Measurements from ENCODE around the gene MINDY3. TPM values are rescaled to one million over a fixed set of nuclear protein-coding genes. Genes with fewer than 3 reads are reported as not detected.

Gene MINDY3
- total RNA-seq, 4 donors from 2014 or later: 19.6 to 38.6 (median 24.2) TPM

GRCh38 chr10:15865304-15865703 lies 5.0 kb upstream of the MINDY3 start:
- no peak for TF ChIP-seq CTCF (IDR thresholded peaks at IDR 0.05)

GRCh38 chr10:15864419-15864818 lies 4.1 kb upstream of the MINDY3 start:
- no peak for TF ChIP-seq CTCF (IDR thresholded peaks at IDR 0.05)
- ATAC-seq (ENCODE audit: low FRiP score) (no peak), DNase-seq (ENCODE audit: low spot score) (no peak)

More at GRCh38 chr10:15865304-15865703, 5.0 kb upstream of the MINDY3 start:
- no peak for ATAC-seq (ENCODE audit: low FRiP score)
- no peak for DNase-seq (ENCODE audit: low spot score)

- no peak for TF ChIP-seq CTCF (IDR thresholded peaks at IDR 0.05)
- ATAC-seq (ENCODE audit: low FRiP score) (no peak), DNase-seq (ENCODE audit: low spot score) (no peak)
Observed at GRCh38 chr10:15863733-15864132, 3.4 kb upstream of the MINDY3 start.

GRCh38 chr10:15863323-15863722 lies 3.0 kb upstream of the MINDY3 start:
- TF ChIP-seq CTCF (IDR thresholded peaks at IDR 0.05): no peak
- ATAC-seq (ENCODE audit: low FRiP score) (no peak), DNase-seq (ENCODE audit: low spot score) (no peak)

GRCh38 chr10:15860692-15861201 lies 440 bp upstream of the MINDY3 start:
- no peak for TF ChIP-seq CTCF (IDR thresholded peaks at IDR 0.05)
- ATAC-seq (ENCODE audit: low FRiP score) (no peak), DNase-seq (ENCODE audit: low spot score) (no peak)

GRCh38 chr10:15859509-15859905 lies 800 bp downstream of the MINDY3 start:
- DNase-seq (ENCODE audit: low spot score) (no peak), ATAC-seq (ENCODE audit: low FRiP score) (no peak)
- TF ChIP-seq CTCF (IDR thresholded peaks at IDR 0.05): no peak

GRCh38 chr10:15858861-15859281 lies 1.4 kb downstream of the MINDY3 start:
- DNase-seq (ENCODE audit: low spot score) (no peak), ATAC-seq (ENCODE audit: low FRiP score) (no peak)
- no peak for TF ChIP-seq CTCF (IDR thresholded peaks at IDR 0.05)
